GM19025 (cell line): ENCODE data around the gene TMEM184C.

ENCODE experiments used
- ATAC-seq: cut with Tn5 transposase; IDR thresholded peaks from one replicate; pipeline ENCODE4 v1.9.1; 2021; ENCODE audit warnings: mild to moderate bottlenecking, low read depth, moderate library complexity; ENCODE audit not compliant: unreplicated experiment

The TMEM184C gene

DNA sequence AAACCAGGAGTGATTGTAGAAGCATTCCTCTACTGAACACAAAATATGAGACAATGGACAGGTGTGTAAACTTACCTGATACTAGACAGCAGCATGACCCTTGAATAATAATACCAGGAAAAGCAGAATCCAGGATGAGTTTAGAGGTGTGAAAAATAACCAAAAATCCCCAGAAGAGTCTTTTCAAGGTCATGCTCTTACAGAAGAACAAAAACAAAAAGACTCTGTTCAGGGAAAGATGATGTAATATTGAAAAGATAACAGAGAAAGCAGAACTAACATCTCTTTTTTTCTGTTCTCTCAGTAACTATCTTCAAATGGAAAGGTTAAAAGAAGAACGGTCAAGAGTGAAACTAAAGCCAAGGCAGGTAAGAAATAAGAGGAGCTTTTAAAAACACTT lies 100.7 kb downstream of the TMEM184C start:
- ATAC-seq = peak; percentile 85
